ENCODE measurements around the gene TTLL10.

DNA sequence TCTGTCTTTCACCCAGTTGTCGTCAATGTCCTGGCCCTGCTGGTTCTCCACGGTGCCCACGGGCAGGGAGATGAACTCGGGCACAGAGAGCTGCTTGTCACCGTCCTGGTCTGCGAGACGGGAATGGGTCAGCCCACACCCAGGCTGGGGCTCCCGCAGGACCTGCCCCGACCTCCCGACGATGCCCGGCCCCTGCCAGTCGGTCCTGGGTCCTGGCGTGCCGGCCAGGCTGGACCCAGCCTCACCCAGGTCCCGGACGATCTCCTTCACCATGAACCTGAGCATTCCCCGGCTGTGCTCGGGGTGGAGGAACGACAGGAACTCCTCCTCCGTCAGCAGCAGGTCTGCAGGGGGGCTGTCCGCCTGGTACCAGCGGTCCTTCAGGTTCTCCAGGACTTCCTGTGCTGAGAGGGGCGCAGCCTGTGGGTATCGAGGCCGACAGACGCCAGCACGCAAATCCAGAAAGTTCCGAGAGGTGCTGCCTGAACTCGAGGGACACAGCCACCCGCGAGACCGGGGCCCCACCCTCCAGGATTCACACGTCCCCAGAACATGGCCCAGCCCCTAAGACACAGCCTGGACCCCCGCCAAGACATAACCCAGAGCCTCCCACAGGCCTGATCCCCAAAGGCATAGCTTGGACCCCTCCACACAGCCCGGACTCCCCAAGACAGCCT, 45.0 kb downstream of the TTLL10 start:
- TF ChIP-seq, protein P1, sequence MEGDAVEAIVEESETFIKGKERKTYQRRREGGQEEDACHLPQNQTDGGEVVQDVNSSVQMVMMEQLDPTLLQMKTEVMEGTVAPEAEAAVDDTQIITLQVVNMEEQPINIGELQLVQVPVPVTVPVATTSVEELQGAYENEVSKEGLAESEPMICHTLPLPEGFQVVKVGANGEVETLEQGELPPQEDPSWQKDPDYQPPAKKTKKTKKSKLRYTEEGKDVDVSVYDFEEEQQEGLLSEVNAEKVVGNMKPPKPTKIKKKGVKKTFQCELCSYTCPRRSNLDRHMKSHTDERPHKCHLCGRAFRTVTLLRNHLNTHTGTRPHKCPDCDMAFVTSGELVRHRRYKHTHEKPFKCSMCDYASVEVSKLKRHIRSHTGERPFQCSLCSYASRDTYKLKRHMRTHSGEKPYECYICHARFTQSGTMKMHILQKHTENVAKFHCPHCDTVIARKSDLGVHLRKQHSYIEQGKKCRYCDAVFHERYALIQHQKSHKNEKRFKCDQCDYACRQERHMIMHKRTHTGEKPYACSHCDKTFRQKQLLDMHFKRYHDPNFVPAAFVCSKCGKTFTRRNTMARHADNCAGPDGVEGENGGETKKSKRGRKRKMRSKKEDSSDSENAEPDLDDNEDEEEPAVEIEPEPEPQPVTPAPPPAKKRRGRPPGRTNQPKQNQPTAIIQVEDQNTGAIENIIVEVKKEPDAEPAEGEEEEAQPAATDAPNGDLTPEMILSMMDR (optimal IDR thresholded peaks at IDR 0.05 in 1 of 3, IDR thresholded peaks at IDR 0.05 in 1 of 3, conservative IDR thresholded peaks at IDR 0.05 in 1 of 3; ENCODE audit: extremely low read depth in 1 of 3, insufficient read depth in 2 of 3, low read length in 3 of 3), result no peak
- TF ChIP-seq EZH2 (IDR thresholded peaks at IDR 0.05; ENCODE audit: low read length), result no peak

Measured in keratinocyte (primary cell).